Measurements from ENCODE around the gene RHOV. TPM values are rescaled to one million over a fixed set of nuclear protein-coding genes. Genes with fewer than 3 reads are reported as not detected.

The RHOV gene
- total and polyA plus RNA-seq, 2 experiments from 2014 or later = 0.84 to 1.2 TPM

GRCh38 chr15:40908095-40908494 lies 34.1 kb upstream of the RHOV start:
- no peak overlapping the region for H3K4me3 ChIP-seq
- H3K9me3 ChIP-seq (ENCODE audit: low read depth) = no peaks in the 10 kb centered on the region
- no peak for DNase-seq (ENCODE audit: low read depth in 1 of 2, low spot score in 1 of 2)
- TF ChIP-seq CTCF (IDR thresholded peaks at IDR 0.05; ENCODE audit: low read depth, low read length) = no peak
- H3K4me1 ChIP-seq (ENCODE audit: low read depth) = peaks cover 5% of the 10 kb centered on the region
- peaks cover 3% of the 10 kb centered on the region for H3K36me3 ChIP-seq
- no peak overlapping the region for H3K27ac ChIP-seq
- H3K27me3 ChIP-seq = no peaks in the 10 kb centered on the region

GRCh38 chr15:40906991-40907802 lies 33.2 kb upstream of the RHOV start:
- no peak for TF ChIP-seq CTCF (IDR thresholded peaks at IDR 0.05; ENCODE audit: low read depth, low read length)
- H3K4me1 ChIP-seq (ENCODE audit: low read depth) = peaks cover 5% of the 10 kb centered on the region
- no peaks in the 10 kb centered on the region for H3K9me3 ChIP-seq (ENCODE audit: low read depth)
- peak overlapping the region; percentile 15 for H3K4me3 ChIP-seq
- no peaks in the 10 kb centered on the region for H3K27me3 ChIP-seq
- DNase-seq (ENCODE audit: low read depth in 1 of 2, low spot score in 1 of 2) = peak in 1 of 2 donors; percentile 51
- H3K27ac ChIP-seq = no peak overlapping the region
- peaks cover 8% of the 10 kb centered on the region for H3K36me3 ChIP-seq

GRCh38 chr15:40906091-40906990 lies 32.3 kb upstream of the RHOV start:
- Histone ChIP-seq H3K36me3 (peaks cover 8% of the 10 kb centered on the region), H3K9me3 (ENCODE audit: low read depth) (no peaks in the 10 kb centered on the region), H3K27me3 (no peaks in the 10 kb centered on the region), H3K4me3 (peak overlapping the region; percentile 15), H3K4me1 (ENCODE audit: low read depth) (peaks cover 5% of the 10 kb centered on the region), H3K27ac (no peak overlapping the region)
- TF ChIP-seq CTCF (IDR thresholded peaks at IDR 0.05; ENCODE audit: low read depth, low read length) = peak; percentile 76
- peak; percentile 88 to 96 for DNase-seq (ENCODE audit: low read depth in 1 of 2, low spot score in 1 of 2)

- H3K27ac ChIP-seq = no peak overlapping the region
- DNase-seq (ENCODE audit: low read depth in 1 of 2, low spot score in 1 of 2) = no peak
- no peaks in the 10 kb centered on the region for H3K9me3 ChIP-seq (ENCODE audit: low read depth)
- peaks cover 21% of the 10 kb centered on the region for H3K36me3 ChIP-seq
- no peaks in the 10 kb centered on the region for H3K27me3 ChIP-seq
- no peak overlapping the region for H3K4me3 ChIP-seq
- peaks cover 5% of the 10 kb centered on the region for H3K4me1 ChIP-seq (ENCODE audit: low read depth)
- no peak for TF ChIP-seq CTCF (IDR thresholded peaks at IDR 0.05; ENCODE audit: low read depth, low read length)
These were observed 30.6 kb upstream of the RHOV start for GRCh38 chr15:40904552-40905201.

Data from cardiac muscle cell (in vitro differentiated cells and primary cell).